ENCODE measurements around the gene FKBP1B.
"Not testable (repeated sequence)": the region's sequence is repeated elsewhere in the genome, so short reads cannot be mapped to it uniquely, and the experiment has no call there.

The FKBP1B gene

DNA sequence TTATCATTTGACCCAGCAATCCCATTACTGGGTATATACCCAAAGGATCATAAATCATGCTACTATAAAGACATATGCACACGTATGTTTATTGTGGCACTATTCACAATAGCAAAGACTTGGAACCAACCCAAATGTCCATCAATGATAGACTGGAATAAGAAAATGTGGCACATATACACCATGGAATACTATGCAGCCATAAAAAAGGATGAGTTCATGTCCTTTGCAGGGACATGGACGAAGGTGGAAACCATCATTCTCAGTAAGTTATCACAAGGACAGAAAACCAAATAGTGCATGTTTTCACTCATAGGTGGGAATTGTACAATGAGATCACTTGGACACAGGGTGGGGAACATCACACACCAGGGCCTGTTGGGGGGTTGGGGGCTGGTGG is 51.2 kb downstream of the FKBP1B start:
- DNase-seq (ENCODE audit: low read depth in 2 of 2), result not testable (repeated sequence)

DNA sequence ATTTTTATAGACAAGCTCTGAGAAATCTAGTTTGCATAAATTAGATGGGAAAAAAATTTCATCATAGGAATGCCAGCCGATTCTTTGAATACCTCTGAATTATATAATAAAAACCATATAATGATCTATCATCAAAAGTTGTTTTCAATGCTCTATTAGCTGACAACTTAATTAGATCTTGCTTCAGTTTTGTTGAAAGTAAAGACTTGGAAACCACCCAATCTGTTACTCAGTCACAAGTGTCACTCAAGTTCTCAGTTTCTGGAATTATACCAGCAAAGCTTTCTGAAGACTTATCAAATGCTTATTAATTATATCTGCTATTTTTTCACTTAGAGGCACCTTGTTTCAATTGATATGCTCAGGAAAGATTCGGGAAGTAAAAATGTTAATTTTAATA is 52.5 kb downstream of the FKBP1B start:
- DNase-seq (ENCODE audit: low read depth in 2 of 2), result no peak

DNA sequence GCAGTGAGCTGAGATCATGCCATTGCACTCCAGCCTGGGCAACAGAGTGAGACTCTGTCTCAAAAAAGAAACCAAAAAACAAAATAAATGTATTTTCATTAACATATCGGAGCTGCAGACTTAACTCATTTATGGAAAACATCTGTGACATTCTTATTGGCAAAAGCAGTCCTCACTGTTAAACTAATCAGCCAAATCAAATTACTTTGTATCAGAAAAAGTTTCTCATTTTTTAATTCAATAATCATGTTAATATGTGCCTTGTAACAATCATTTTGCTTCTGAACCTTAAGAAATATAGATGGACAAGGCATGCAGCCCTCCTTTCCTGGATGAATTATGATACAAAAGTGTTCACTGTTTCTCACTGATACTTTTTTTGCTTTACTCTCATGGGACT is 53.1 kb downstream of the FKBP1B start:
- DNase-seq (ENCODE audit: low read depth in 2 of 2), result no peak

DNA sequence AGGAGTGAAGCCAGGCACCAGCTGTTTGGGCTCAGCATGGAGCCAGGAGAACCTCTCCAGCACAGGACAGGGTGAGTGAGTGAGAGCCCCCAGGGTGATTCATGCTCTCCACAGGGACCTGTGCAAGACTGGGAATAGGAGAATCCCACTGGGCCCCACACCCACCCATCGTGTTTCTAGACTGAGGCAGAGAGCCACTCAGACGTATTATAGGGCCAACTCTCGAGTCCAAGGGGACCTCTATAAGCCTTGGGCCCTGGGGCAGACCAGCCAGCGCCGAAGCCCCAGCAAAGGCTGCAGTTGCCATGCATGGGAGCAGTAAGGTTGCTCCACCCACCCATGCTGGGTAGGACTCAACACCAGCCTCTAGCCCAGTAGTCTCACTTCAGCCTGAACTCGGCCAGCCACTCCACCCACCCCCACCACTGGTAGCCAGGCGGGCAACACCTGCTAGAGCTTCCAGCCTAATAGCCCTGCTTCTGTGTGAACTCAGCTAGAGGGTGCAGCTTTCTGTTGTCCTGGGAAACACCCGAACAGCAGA is 54.6 kb downstream of the FKBP1B start:
- no peak for DNase-seq (ENCODE audit: low read depth in 2 of 2)

DNA sequence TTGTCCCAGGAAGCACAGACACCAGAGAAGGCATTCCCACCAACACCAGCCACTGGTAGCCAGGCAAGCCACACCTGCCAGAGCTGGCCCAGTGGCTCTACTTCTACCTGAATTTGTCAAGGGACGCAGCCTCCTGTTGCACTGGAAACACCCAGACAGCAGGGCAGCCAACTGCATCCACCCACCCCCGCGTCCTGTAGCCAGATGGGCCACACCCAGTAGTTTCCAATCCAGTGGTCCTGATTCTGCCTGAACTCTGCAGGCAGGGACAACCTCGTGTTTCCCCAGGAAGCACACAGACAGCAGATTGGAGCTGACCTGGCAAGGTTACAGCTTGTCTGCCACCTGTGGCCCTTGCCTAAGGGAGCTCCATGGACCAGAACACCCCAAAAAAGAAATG is 55.4 kb downstream of the FKBP1B start:
- DNase-seq (ENCODE audit: low read depth in 2 of 2), result no peak

DNA sequence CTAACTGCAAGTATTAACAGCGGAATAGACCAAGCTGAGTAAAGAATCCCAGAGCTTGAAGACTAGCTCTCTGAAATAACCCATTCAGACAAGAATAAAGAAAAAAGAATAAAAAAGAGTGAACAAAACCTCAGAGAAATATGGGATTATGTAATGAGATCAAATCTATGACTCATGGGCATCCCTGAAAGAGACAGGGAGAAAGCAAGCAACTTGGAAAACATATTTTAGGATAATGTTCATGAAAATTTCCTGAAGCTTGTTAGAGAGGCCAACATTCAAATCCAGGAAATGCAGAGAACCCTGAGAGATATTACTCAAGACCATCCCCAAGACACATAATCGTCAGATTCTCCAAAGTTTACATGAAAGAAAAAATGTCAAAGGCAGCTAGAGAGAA is 56.3 kb downstream of the FKBP1B start:
- no peak for DNase-seq (ENCODE audit: low read depth in 2 of 2)

DNA sequence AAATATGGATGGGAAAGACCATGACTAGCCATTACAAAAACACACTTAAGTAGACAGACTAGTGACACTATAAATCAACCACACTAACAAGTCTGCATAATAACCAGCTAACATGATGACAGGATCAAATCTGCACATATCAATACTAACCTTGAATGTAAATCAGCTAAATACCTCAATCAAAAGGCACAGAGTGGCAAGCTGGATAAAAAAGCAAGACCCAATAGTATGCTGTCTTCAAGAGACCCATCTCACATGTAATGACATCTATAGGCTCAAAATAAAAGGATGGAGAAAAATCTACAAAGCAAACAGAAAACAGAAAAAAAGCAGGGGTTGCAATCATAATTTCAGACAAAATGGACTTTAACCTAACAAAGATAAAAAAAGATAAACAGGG is 57.2 kb downstream of the FKBP1B start:
- no peak for DNase-seq (ENCODE audit: low read depth in 2 of 2)

DNA sequence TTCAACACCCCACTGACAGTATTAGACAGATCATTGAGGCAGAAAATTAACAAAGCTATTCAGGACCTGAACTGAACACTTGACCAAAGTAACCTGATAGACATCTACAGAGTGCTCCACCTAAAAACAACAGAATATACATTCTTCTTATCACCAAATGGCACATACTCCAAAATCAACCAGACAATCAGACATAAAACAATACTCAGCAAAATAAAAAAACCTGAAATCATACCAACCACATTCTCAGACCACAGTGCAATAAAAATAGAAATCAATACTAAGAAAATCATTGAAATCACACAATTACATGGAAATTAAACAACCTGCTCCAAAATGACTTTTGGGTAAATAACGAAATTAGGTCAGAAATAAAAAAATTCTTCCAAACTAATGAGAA is 57.8 kb downstream of the FKBP1B start:
- DNase-seq (ENCODE audit: low read depth in 2 of 2), result no peak

DNA sequence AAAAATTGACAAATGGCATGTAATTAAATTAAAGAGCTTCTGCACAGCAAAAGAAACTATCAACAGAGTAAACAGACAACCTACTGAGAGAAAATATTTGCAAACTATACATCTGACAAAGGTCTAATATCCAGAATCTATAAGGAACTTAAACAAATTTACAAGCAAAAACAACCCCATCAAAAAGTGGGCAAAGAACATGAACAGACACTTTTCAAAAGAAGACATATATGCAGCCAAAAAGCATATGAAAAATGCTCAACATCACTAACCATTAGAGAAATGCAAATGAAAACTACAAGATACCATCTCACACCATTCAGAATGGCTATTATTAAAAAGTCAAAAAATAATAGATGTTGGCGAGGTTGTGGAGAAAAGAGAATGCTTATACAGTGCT is 59.9 kb downstream of the FKBP1B start:
- not testable (repeated sequence) for DNase-seq (ENCODE audit: low read depth in 2 of 2)

DNA sequence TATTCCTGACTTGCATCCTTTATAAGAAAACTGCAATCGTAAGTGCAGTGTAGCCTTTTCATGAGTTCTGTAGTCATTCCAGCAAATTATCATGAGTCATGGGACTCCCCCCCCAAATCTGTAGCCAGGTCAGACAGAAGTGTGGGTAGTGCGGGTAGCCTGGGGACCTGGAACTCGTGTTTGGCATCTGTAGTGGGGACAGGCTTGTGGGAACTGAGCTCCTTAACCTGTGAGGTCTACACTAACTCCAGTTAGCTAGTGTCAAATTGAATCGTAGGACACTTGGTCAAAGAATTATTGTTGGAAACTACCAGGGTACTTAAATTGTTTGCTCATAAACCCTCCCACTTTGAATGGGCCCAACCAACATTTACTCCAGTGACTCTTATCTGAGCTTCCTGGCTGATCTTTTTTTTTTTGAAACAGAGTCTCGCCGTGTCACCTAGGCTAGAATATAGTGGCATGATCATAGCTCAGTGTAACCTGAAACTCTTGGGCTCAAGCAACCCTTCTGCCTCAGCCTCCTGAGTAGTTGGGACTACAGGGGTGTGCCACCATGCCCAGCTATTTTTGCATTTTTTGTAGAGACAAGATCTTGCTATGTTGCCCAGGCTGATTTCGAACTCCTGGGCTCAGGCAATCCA is 61.2 kb downstream of the FKBP1B start:
- DNase-seq (ENCODE audit: low read depth in 2 of 2), result no peak

DNA sequence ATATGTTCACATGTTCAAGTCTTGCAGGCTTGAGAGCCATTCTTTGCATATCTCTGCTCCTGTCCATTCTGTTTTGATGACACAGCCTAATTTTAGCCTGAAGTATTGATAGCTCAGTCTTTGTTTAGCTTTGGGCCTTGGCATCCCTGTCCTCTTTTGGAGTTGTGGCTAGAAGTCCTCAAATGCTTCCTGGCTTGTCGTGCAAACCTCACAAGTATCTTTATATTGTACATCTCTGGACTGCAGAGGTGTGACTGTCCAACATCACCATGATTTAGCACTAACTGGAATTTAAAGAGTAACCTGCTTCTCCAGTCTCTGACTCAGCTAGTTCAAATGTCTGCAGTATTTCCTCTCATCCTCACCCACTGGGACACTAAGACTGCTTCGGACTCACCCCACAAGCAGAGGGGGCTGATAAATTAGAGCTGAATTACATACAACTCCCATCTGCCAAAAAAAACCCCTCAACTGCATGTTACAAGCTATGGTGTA is 61.9 kb downstream of the FKBP1B start:
- no peak for DNase-seq (ENCODE audit: low read depth in 2 of 2)

Data from stimulated activated CD4-positive, alpha-beta T cell treated with anti-CD3 and anti-CD28 coated beads, Interleukin-1b, Interleukin-23, amount 100 ng/mL, for 4 hours (primary cell).